ENCODE measurements around the gene MASP1.

DNA sequence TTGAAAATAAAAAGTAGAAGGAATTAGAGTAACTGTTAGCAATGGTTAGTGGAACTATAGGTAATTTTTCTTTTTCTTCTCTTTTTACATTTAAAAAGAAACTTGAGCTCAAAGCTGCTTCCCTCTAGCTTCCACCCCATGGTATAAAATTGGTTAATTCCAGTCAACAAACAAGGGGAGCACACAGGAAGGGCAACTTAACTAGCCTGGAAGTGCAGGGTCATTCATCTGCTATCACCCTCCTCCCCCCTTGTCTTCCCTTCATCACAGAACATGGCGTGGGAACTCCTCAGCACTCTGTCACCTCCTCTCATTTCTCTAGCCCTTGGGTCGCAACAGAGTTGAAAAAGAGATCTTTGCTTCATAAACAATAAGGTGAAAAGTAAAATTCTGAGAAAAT is 20.0 kb downstream of the MASP1 start:
- TF ChIP-seq, protein P1, sequence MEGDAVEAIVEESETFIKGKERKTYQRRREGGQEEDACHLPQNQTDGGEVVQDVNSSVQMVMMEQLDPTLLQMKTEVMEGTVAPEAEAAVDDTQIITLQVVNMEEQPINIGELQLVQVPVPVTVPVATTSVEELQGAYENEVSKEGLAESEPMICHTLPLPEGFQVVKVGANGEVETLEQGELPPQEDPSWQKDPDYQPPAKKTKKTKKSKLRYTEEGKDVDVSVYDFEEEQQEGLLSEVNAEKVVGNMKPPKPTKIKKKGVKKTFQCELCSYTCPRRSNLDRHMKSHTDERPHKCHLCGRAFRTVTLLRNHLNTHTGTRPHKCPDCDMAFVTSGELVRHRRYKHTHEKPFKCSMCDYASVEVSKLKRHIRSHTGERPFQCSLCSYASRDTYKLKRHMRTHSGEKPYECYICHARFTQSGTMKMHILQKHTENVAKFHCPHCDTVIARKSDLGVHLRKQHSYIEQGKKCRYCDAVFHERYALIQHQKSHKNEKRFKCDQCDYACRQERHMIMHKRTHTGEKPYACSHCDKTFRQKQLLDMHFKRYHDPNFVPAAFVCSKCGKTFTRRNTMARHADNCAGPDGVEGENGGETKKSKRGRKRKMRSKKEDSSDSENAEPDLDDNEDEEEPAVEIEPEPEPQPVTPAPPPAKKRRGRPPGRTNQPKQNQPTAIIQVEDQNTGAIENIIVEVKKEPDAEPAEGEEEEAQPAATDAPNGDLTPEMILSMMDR (conservative IDR thresholded peaks at IDR 0.05) = no peak
- TF ChIP-seq ZFX (IDR thresholded peaks at IDR 0.05) = no peak

Measured in C4-2B (cell line).